Left ventricle myocardium inferior (tissue), 1 donor: Measurements from ENCODE around the gene EPHA5. TPM values are rescaled to one million over a fixed set of nuclear protein-coding genes. Genes with fewer than 3 reads are reported as not detected.

Experiments used
- DNase-seq: peaks from one replicate; pipeline ENCODE4 v3.0.0-alpha.2; 2020
- H3K27ac ChIP-seq: fragments of 200-600 bp; replicated peaks from 2 replicates; pipeline ENCODE4 v1.8.0; 2021
- H3K27me3 ChIP-seq: fragments of 200-600 bp; 2 replicates; pipeline ENCODE4 v1.8.0; 2021; ENCODE audit warnings: low read depth
- H3K36me3 ChIP-seq: fragments of 200-600 bp; 2 replicates; pipeline ENCODE4 v1.8.0; 2021
- H3K4me1 ChIP-seq: fragments of 200-600 bp; 2 replicates; pipeline ENCODE4 v1.8.0; 2021
- H3K4me3 ChIP-seq: fragments of 200-600 bp; 2 replicates; pipeline ENCODE4 v1.8.0; 2021; ENCODE audit warnings: mild to moderate bottlenecking, moderate library complexity
- H3K9me3 ChIP-seq: fragments of 200-600 bp; replicated peaks from 2 replicates; pipeline ENCODE4 v1.8.0; 2021
- intact Hi-C: fragments of 100-400 bp; cut with micrococcal nuclease; formaldehyde crosslinking; loops from one replicate; pipeline ENCODE4 v1.11.0; 2022
- total RNA-seq: library from RNA; stranded (reverse); fragmentation: NEBNext Ultra II Directional; extraction: Animal tissue kit (Norgen Biotek cat#: 25700); gene quantifications from one replicate; pipeline ENCODE4 v1.2.1, GENCODE V29; 2021
- TF ChIP-seq, protein P1 (sequence below): fragments of 200-600 bp; IDR thresholded peaks from 2 replicates; pipeline ENCODE4 v1.8.0; 2021; ENCODE audit warnings: antibody characterized with exemption, mild to moderate bottlenecking, borderline replicate concordance
- donor health status: DM: no; HTN: yes; CAD: no; lungs with severe emphysema.

Gene EPHA5
- total RNA-seq, 1 donor from 2014 or later, result not detected

DNA sequence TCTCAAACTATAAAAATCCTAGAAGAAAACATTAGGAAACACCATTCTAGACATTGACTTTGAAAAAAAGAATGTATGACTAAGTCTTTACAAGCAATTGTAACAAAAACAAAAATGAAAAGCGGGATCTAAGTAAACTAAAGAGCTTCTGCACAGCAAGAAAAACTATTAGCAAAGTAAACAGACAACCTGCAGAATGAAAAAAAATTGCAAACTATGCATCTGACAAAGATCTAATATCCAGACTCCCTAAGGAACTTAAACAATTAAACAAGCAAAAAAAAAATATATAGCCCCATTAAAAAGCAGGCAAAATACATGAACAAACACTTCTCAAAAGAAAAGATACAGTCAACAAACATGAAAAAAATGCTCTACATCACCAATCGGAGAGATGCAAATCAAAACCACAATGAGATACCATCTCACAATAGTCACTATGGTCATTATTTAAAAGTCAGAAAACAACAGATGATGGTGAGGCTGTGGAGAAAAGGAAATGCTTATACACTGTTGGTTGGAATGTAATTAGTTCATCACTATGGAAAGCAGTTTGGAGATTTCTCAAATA lies 168.1 kb downstream of the EPHA5 start:
- Histone ChIP-seq H3K4me3 (no peak overlapping the region), H3K27me3 (no peaks in the 10 kb centered on the region), H3K27ac (no peak overlapping the region), H3K36me3 (no peaks in the 10 kb centered on the region), H3K9me3 (peaks cover 35% of the 10 kb centered on the region), H3K4me1 (no peaks in the 10 kb centered on the region)
- DNase-seq, result no peak
- TF ChIP-seq, protein P1, sequence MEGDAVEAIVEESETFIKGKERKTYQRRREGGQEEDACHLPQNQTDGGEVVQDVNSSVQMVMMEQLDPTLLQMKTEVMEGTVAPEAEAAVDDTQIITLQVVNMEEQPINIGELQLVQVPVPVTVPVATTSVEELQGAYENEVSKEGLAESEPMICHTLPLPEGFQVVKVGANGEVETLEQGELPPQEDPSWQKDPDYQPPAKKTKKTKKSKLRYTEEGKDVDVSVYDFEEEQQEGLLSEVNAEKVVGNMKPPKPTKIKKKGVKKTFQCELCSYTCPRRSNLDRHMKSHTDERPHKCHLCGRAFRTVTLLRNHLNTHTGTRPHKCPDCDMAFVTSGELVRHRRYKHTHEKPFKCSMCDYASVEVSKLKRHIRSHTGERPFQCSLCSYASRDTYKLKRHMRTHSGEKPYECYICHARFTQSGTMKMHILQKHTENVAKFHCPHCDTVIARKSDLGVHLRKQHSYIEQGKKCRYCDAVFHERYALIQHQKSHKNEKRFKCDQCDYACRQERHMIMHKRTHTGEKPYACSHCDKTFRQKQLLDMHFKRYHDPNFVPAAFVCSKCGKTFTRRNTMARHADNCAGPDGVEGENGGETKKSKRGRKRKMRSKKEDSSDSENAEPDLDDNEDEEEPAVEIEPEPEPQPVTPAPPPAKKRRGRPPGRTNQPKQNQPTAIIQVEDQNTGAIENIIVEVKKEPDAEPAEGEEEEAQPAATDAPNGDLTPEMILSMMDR, result no peak
- intact Hi-C loops, result no loop called here

DNA sequence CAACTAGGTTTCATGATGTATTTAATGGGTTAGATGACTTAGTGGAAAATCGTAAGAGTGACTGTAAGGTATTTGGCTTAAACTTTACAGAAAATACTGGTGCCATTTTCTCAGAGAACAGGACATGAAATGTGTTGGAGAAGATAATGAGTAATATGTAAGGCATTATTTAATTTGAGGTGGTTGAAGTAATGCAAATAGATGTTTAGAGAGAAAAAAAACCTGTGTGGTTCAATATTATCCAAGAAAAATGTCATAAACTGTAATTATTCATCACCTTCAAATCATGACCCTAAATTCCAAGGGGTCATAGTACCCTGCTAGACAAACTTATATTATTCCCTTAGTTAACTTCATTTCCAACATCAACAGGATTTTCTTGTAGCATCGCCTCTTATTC lies 171.7 kb downstream of the EPHA5 start:
- intact Hi-C loops, result no loop called here
- TF ChIP-seq, protein P1, result no peak
- H3K4me1 ChIP-seq, result no peaks in the 10 kb centered on the region

DNA sequence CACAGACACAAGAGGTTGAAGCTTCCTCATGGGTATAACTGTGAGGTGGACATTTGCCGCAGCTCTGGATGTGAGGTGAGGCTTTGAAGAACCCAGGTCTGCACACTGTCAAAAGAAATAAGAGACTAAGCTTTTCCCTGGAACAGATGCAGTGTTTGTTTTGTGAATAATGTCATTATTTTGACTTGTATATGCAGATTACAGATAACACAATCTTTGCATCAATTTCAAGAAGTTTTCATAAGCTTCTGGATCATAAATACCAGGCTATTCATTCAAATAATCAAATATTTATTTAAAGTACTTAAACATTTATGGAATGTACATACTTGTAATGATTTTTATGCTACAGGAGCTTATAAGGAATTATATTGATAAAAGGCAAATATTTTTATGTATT lies 174.8 kb downstream of the EPHA5 start:
- Histone ChIP-seq H3K9me3 (peaks cover 3% of the 10 kb centered on the region), H3K27ac (no peak overlapping the region), H3K27me3 (no peaks in the 10 kb centered on the region), H3K4me1 (no peaks in the 10 kb centered on the region), H3K4me3 (no peak overlapping the region), H3K36me3 (no peaks in the 10 kb centered on the region)
- DNase-seq, result no peak
- TF ChIP-seq, protein P1, result no peak
- intact Hi-C loops, result no loop called here

More for the DNA sequence above, 171.7 kb downstream of the EPHA5 start:
- no peak for DNase-seq
- H3K36me3 ChIP-seq, result no peaks in the 10 kb centered on the region
- H3K9me3 ChIP-seq, result peaks cover 24% of the 10 kb centered on the region
- no peak overlapping the region for H3K4me3 ChIP-seq
- H3K27me3 ChIP-seq, result no peaks in the 10 kb centered on the region
- no peak overlapping the region for H3K27ac ChIP-seq

DNA sequence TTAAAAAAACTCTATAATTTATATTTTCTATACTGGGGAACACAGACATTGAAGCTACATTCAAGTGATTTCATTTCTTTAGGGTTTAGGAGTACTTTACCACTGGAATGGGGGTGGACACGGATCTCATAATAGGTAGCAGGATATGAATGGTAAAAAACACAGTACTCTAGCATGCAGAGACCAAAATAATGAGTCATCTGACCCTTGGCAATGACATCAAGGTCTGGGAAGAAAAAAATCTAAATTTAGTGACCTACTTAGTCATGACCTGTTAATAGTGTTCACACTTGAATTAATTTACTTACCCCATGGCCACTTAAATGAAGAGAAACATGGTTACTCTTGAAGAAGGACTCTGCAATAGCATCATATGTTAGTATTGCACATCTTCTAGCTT lies 187.9 kb downstream of the EPHA5 start:
- DNase-seq, result no peak
- Histone ChIP-seq H3K4me1 (no peaks in the 10 kb centered on the region), H3K9me3 (peaks cover 4% of the 10 kb centered on the region), H3K27me3 (no peaks in the 10 kb centered on the region), H3K27ac (no peak overlapping the region), H3K4me3 (no peak overlapping the region), H3K36me3 (no peaks in the 10 kb centered on the region)
- intact Hi-C loops, result no loop called here
- TF ChIP-seq, protein P1, result no peak

DNA sequence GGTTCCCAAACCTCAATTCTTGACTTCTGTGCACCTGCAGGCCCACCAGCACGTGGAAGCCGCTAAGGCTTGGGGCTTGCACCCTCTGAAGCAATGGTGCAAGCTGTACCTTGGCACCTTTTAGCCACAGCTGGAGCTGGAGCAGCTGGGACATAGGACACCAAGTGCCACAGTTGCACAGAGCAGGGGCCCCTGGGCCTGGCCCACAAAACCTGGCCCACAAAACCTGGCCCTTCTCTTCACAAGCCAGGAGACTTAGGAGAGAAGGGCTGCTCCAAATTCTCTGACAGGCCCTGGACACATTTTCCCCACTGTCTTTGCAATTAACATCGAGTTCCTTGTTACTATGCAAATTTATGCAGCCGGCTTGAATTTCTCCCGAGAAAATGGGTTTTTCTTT lies 197.8 kb downstream of the EPHA5 start:
- no peaks in the 10 kb centered on the region for H3K27me3 ChIP-seq
- TF ChIP-seq, protein P1, result no peak
- no peaks in the 10 kb centered on the region for H3K36me3 ChIP-seq
- no peaks in the 10 kb centered on the region for H3K9me3 ChIP-seq
- H3K4me1 ChIP-seq, result no peaks in the 10 kb centered on the region
- no peak overlapping the region for H3K27ac ChIP-seq
- no peak overlapping the region for H3K4me3 ChIP-seq
- DNase-seq, result no peak
- intact Hi-C loops, result no loop called here
